ENCODE results near the gene ARG2. TPM values are rescaled to one million over a fixed set of nuclear protein-coding genes. Genes with fewer than 3 reads are reported as not detected.

Gene ARG2
- total RNA-seq, 1 experiment from 2014 or later = 35.2 TPM

- Histone ChIP-seq H3T11ph (ENCODE audit: low read length) (no peak overlapping the region), H3K4ac (ENCODE audit: low read depth, low read length) (no peak overlapping the region), H3K9ac (ENCODE audit: extremely low read depth, insufficient read length, low read length) (no peak overlapping the region), H2BK12ac (ENCODE audit: insufficient read length, low read depth, low read length) (no peak overlapping the region), H3K14ac (ENCODE audit: insufficient read depth, low read length) (no peak overlapping the region), H3K4me1 (ENCODE audit: insufficient read depth, low read length) (no peaks in the 10 kb centered on the region), H3K56ac (ENCODE audit: insufficient read length, low read depth, low read length) (no peak overlapping the region), H4K8ac (replicated peaks; ENCODE audit: insufficient read length, low read depth, low read length) (no peak overlapping the region), H3K27ac (ENCODE audit: insufficient read length, low read depth, low read length) (no peak overlapping the region), H3K23ac (ENCODE audit: insufficient read length, low read depth, low read length) (no peak overlapping the region), H3K23me2 (ENCODE audit: insufficient read length, low read depth, low read length, poor library complexity, severe bottlenecking) (no peaks in the 10 kb centered on the region), H2BK5ac (ENCODE audit: insufficient read length, low read length) (no peak overlapping the region), H3K9me3 (ENCODE audit: control insufficient read depth, low read depth, low read length) (no peaks in the 10 kb centered on the region), H2AK5ac (ENCODE audit: insufficient read length, low read length) (no peak overlapping the region), H3K79me1 (ENCODE audit: insufficient read depth, low read depth, low read length, poor library complexity, severe bottlenecking) (no peaks in the 10 kb centered on the region), H2BK15ac (ENCODE audit: low read depth, low read length) (no peak overlapping the region), H3K27me3 (ENCODE audit: insufficient read depth, low read length) (no peaks in the 10 kb centered on the region), H2BK20ac (ENCODE audit: low read depth, low read length, poor library complexity, severe bottlenecking) (no peak overlapping the region), H3K4me2 (ENCODE audit: insufficient read depth, insufficient read length, low read length) (no peak overlapping the region), H2BK120ac (ENCODE audit: low read depth, low read length, poor library complexity, severe bottlenecking) (no peak overlapping the region), H4K5ac (ENCODE audit: insufficient read length, low read depth, low read length) (no peak overlapping the region), H2AFZ (ENCODE audit: low read length) (no peak overlapping the region), H4K91ac (ENCODE audit: insufficient read length, low read depth, low read length) (no peak overlapping the region), H4K20me1 (ENCODE audit: control insufficient read depth, insufficient read depth, insufficient read length) (no peaks in the 10 kb centered on the region), H3K79me2 (ENCODE audit: insufficient read depth, low read length) (no peaks in the 10 kb centered on the region), H3K18ac (ENCODE audit: insufficient read length, low read depth, low read length) (no peak overlapping the region)
- Mint-ChIP-seq H3K9me3 (no peaks in the 10 kb centered on the region), H3K4me1 (no peaks in the 10 kb centered on the region), H3K4me3 (no peak overlapping the region), H3K27me3 (ENCODE audit: low read depth) (no peaks in the 10 kb centered on the region), H3K27ac (no peak overlapping the region), H3K36me3 (ENCODE audit: insufficient read depth in 1 of 3, low read depth in 3 of 3) (peaks cover 4 to 43% (median 32%) of the 10 kb centered on the region in 3 experiments; a peak in 6 of 7 replicates)
- WGBS (ENCODE audit: extremely low coverage, insufficient read length, low lambda C conversion rate) = no CpG with 5 or more reads among the region's 2 CpGs
- no peak for TF ChIP-seq CTCF (conservative IDR thresholded peaks at IDR 0.05)
- no peak for DNase-seq
Measured at GRCh38 chr14:67644428-67644827, 24.7 kb downstream of the ARG2 start.
